ENCODE data around the gene HERPUD1.
"Not testable (repeated sequence)": the region's sequence is repeated elsewhere in the genome, so short reads cannot be mapped to it uniquely, and the experiment has no call there.

DNA sequence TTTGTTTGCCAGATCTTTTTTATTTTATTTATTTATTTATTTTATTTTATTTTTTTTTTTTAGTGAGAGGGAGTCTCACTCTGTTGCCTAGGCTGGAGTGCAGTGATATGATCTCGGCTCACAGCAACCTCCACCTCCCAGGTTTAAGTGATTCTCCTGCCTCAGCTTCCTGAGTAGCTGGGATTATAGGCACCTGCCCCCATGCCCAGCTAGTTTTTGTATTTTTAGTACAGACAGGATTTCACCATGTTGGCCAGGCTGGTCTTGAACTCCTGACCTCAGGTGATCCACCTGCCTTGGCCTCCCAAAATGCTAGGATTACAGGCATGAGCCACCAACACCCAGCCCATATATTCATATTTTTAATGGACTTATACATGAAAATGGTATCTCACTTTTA, 60.5 kb downstream of the HERPUD1 start:
- TF ChIP-seq, protein P1, sequence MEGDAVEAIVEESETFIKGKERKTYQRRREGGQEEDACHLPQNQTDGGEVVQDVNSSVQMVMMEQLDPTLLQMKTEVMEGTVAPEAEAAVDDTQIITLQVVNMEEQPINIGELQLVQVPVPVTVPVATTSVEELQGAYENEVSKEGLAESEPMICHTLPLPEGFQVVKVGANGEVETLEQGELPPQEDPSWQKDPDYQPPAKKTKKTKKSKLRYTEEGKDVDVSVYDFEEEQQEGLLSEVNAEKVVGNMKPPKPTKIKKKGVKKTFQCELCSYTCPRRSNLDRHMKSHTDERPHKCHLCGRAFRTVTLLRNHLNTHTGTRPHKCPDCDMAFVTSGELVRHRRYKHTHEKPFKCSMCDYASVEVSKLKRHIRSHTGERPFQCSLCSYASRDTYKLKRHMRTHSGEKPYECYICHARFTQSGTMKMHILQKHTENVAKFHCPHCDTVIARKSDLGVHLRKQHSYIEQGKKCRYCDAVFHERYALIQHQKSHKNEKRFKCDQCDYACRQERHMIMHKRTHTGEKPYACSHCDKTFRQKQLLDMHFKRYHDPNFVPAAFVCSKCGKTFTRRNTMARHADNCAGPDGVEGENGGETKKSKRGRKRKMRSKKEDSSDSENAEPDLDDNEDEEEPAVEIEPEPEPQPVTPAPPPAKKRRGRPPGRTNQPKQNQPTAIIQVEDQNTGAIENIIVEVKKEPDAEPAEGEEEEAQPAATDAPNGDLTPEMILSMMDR (conservative IDR thresholded peaks at IDR 0.05; ENCODE audit: low read depth, low read length) = not testable (repeated sequence)
- TF ChIP-seq EZH2 (IDR thresholded peaks at IDR 0.05; ENCODE audit: borderline replicate concordance, low read depth, low read length, poor library complexity, severe bottlenecking) = not testable (repeated sequence)
